GM23338 (cell line): ENCODE data around the gene CCDC90B. TPM values are rescaled to one million over a fixed set of nuclear protein-coding genes. Genes with fewer than 3 reads are reported as not detected.

Experiments used
- ATAC-seq: fragments of 200-7000 bp; cut with Tn5 transposase; 3 replicates; pipeline ENCODE4 v1.9.1; 2020
- DNase-seq: peaks from one replicate; pipeline ENCODE4 v3.0.0-alpha.2; 2015; ENCODE audit warnings: low spot score
- H2AFZ ChIP-seq: fragments of 200-600 bp; sonication (generic); 2 replicates; pipeline ENCODE4 v1.8.0; 2016; ENCODE audit warnings: antibody characterized with exemption, mild to moderate bottlenecking, moderate library complexity
- H3F3A ChIP-seq: fragments of 200-600 bp; sonication (generic); replicated peaks from 2 replicates; pipeline ENCODE4 v1.8.0; 2017; ENCODE audit warnings: antibody characterized with exemption, mixed run types, low read depth
- H3K27ac ChIP-seq: fragments of 200-600 bp; sonication (generic); 2 replicates; pipeline ENCODE4 v1.6.1; 2016; ENCODE audit warnings: low read depth
- H3K27me3 ChIP-seq: fragments of 200-600 bp; sonication (generic); 2 replicates; pipeline ENCODE4 v1.8.0; 2016; ENCODE audit warnings: mild to moderate bottlenecking, mixed run types, moderate library complexity; ENCODE audit not compliant: insufficient read depth
- H3K36me3 ChIP-seq: fragments of 200-600 bp; sonication (generic); 2 replicates; pipeline ENCODE4 v1.8.0; 2016; ENCODE audit warnings: mild to moderate bottlenecking; ENCODE audit not compliant: insufficient read depth
- H3K4me1 ChIP-seq: fragments of 200-600 bp; sonication (generic); 2 replicates; pipeline ENCODE4 v1.8.0; 2016; ENCODE audit warnings: mild to moderate bottlenecking, moderate library complexity; ENCODE audit not compliant: insufficient read depth
- H3K4me2 ChIP-seq: fragments of 200-600 bp; sonication (generic); 2 replicates; pipeline ENCODE4 v1.7.1; 2017; ENCODE audit warnings: mixed run types
- H3K4me3 ChIP-seq: fragments of 200-600 bp; sonication (generic); 2 replicates; pipeline ENCODE4 v1.6.1; 2016; ENCODE audit warnings: mixed run types
- H3K79me2 ChIP-seq: fragments of 200-600 bp; sonication (generic); replicated peaks from 2 replicates; pipeline ENCODE4 v1.8.0; 2017; ENCODE audit warnings: mild to moderate bottlenecking; ENCODE audit not compliant: insufficient read depth
- H3K9me2 ChIP-seq: fragments of 200-600 bp; sonication (generic); 2 replicates; pipeline ENCODE4 v1.8.0; 2017; ENCODE audit not compliant: insufficient read depth
- H4K20me1 ChIP-seq: fragments of 200-600 bp; sonication (generic); replicated peaks from 2 replicates; pipeline ENCODE4 v1.8.0; 2017; ENCODE audit warnings: mild to moderate bottlenecking; ENCODE audit not compliant: insufficient read depth
- H3K27ac Mint-ChIP-seq: 2 replicates; pipeline ENCODE4 v1.8.0; 2020; ENCODE audit warnings: inconsistent platforms, mild to moderate bottlenecking, moderate library complexity, mixed read lengths
- H3K27me3 Mint-ChIP-seq: 3 replicates; pipeline ENCODE4 v1.8.0; 2022; ENCODE audit warnings: low read depth, mild to moderate bottlenecking, moderate library complexity, mixed read lengths, inconsistent platforms; ENCODE audit not compliant: insufficient read depth, poor library complexity
- H3K36me3 Mint-ChIP-seq: 3 replicates; pipeline ENCODE4 v1.8.0; 2021; ENCODE audit warnings: low read depth, mild to moderate bottlenecking, inconsistent platforms, moderate library complexity, mixed read lengths
- H3K4me1 Mint-ChIP-seq: 3 replicates; pipeline ENCODE4 v1.8.0; 2020; ENCODE audit warnings: mild to moderate bottlenecking, inconsistent platforms, mixed read lengths
- H3K4me3 Mint-ChIP-seq: 3 replicates; pipeline ENCODE4 v1.8.0; 2021; ENCODE audit warnings: moderate library complexity, mild to moderate bottlenecking, inconsistent platforms, mixed read lengths
- H3K9me3 Mint-ChIP-seq: 3 replicates; pipeline ENCODE4 v1.8.0; 2020; ENCODE audit warnings: moderate library complexity, mild to moderate bottlenecking, inconsistent platforms, mixed read lengths
- CREB1 ChIP-seq: fragments of 250-450 bp; sonication (Bioruptor Pico); IDR thresholded peaks from 2 replicates; pipeline ENCODE4 v1.5.0; 2020; ENCODE audit warnings: low read depth, mild to moderate bottlenecking, moderate library complexity
- CTCF ChIP-seq, 2 experiments: fragments of 200-600 bp in 1 of 2; sonication (generic) in 1 of 2; conservative IDR thresholded peaks; 2 replicates each; pipeline versions ENCODE4 v1.5.1 to v1.6.1; 2016 to 2017; ENCODE audit warnings: antibody characterized with exemption in 2 of 2, low read depth in 2 of 2, mild to moderate bottlenecking in 2 of 2, moderate library complexity in 1 of 2
- EZH2 ChIP-seq: fragments of 200-600 bp; sonication (generic); IDR thresholded peaks from one replicate; pipeline ENCODE4 v1.8.0; 2017; ENCODE audit warnings: antibody characterized with exemption, mild to moderate bottlenecking, low read depth; ENCODE audit not compliant: unreplicated experiment
- EZH2phosphoT487 ChIP-seq: fragments of 200-600 bp; sonication (generic); IDR thresholded peaks from one replicate; pipeline ENCODE4 v1.8.1; 2018; ENCODE audit warnings: antibody characterized with exemption; ENCODE audit not compliant: unreplicated experiment
- JUNB ChIP-seq: IDR thresholded peaks from one replicate; pipeline ENCODE4 v1.6.1; 2016; ENCODE audit warnings: antibody characterized with exemption; ENCODE audit not compliant: unreplicated experiment
- NANOG ChIP-seq: IDR thresholded peaks from 2 replicates; pipeline ENCODE4 v1.6.1; 2016; ENCODE audit warnings: antibody characterized with exemption, borderline replicate concordance
- POLR2AphosphoS5 ChIP-seq: IDR thresholded peaks from 2 replicates; pipeline ENCODE4 v1.6.1; 2016; ENCODE audit warnings: antibody characterized with exemption, low read depth
- STAT1 ChIP-seq: IDR thresholded peaks from one replicate; pipeline ENCODE4 v1.6.1; 2016; ENCODE audit warnings: antibody characterized with exemption; ENCODE audit not compliant: unreplicated experiment
- ZNF114 ChIP-seq: fragments of 250-450 bp; sonication (Bioruptor Pico); IDR thresholded peaks from 2 replicates; pipeline ENCODE4 v1.5.0; 2020; ENCODE audit warnings: mild to moderate bottlenecking, moderate library complexity
- ZNF331 ChIP-seq: fragments of 250-450 bp; sonication (Bioruptor Pico); IDR thresholded peaks from 2 replicates; pipeline ENCODE4 v1.5.0; 2020; ENCODE audit warnings: low read depth, mild to moderate bottlenecking, moderate library complexity
- polyA plus RNA-seq: library from polyadenylated mRNA; unstranded; fragments of >200 nt; fragmentation: Nextera tagmentation; extraction: Ambion mirVana; gene quantifications from 2 replicates; pipeline ENCODE4 v1.2.1, GENCODE V29; 2016
- total RNA-seq: library from RNA; depleted of rRNA; stranded (reverse); fragments of >200 nt; shearing (Covaris generic); gene quantifications from 2 replicates; pipeline ENCODE4 v1.2.3, GENCODE V29; 2014
- TF ChIP-seq, protein P1 (sequence below): IDR thresholded peaks from one replicate; pipeline ENCODE4 v1.6.1; 2018; ENCODE audit warnings: antibody characterized with exemption; ENCODE audit not compliant: unreplicated experiment
- TF ChIP-seq, protein P2 (sequence below): IDR thresholded peaks from 2 replicates; pipeline ENCODE4 v1.6.1; 2016; ENCODE audit warnings: antibody characterized with exemption
- TF ChIP-seq, protein P3 (sequence below): fragments of 250-450 bp; sonication (Bioruptor Pico); IDR thresholded peaks from 2 replicates; pipeline ENCODE4 v1.5.0; 2020; ENCODE audit warnings: mild to moderate bottlenecking, moderate library complexity

Gene CCDC90B
- total and polyA plus RNA-seq, 2 experiments from 2014 or later = 55.1 to 89.0 TPM

GRCh38 chr11:83310718-83311117, 24.6 kb upstream of the CCDC90B start:
- H2AFZ ChIP-seq = no peak overlapping the region

More at GRCh38 chr11:83310718-83311117, 24.6 kb upstream of the CCDC90B start:
- 0 out of 3 replicates have a peak, but pooled peaks cover 4% of the 10 kb centered on the region for H3K36me3 Mint-ChIP-seq
- Histone ChIP-seq H3K4me1 (no peaks in the 10 kb centered on the region), H3K4me2 (no peak overlapping the region), H3K27me3 (no peaks in the 10 kb centered on the region), H3K79me2 (no peaks in the 10 kb centered on the region), H3K4me3 (no peak overlapping the region), H4K20me1 (no peaks in the 10 kb centered on the region), H3K9me2 (no peaks in the 10 kb centered on the region), H3K36me3 (no peaks in the 10 kb centered on the region), H3K27ac (no peak overlapping the region), H3F3A (no peaks in the 10 kb centered on the region)
- no peaks in the 10 kb centered on the region for H3K27me3 Mint-ChIP-seq
- DNase-seq (no peak), ATAC-seq (no peak)
- no peaks in the 10 kb centered on the region for H3K4me1 Mint-ChIP-seq
- no peak overlapping the region for H3K4me3 Mint-ChIP-seq
- TF ChIP-seq EZH2phosphoT487 (no peak), JUNB (no peak), POLR2AphosphoS5 (no peak), NANOG (no peak), ZNF114 (CRISPR knock-in tag) (no peak), ZNF331 (CRISPR knock-in tag) (no peak), CTCF (conservative IDR thresholded peaks at IDR 0.05; ENCODE audit: low read depth in 2 of 2) (no peak; a peak in 2 of 4 replicates), STAT1 (no peak), EZH2 (no peak), CREB1 (no peak)
- TF ChIP-seq, protein P1, sequence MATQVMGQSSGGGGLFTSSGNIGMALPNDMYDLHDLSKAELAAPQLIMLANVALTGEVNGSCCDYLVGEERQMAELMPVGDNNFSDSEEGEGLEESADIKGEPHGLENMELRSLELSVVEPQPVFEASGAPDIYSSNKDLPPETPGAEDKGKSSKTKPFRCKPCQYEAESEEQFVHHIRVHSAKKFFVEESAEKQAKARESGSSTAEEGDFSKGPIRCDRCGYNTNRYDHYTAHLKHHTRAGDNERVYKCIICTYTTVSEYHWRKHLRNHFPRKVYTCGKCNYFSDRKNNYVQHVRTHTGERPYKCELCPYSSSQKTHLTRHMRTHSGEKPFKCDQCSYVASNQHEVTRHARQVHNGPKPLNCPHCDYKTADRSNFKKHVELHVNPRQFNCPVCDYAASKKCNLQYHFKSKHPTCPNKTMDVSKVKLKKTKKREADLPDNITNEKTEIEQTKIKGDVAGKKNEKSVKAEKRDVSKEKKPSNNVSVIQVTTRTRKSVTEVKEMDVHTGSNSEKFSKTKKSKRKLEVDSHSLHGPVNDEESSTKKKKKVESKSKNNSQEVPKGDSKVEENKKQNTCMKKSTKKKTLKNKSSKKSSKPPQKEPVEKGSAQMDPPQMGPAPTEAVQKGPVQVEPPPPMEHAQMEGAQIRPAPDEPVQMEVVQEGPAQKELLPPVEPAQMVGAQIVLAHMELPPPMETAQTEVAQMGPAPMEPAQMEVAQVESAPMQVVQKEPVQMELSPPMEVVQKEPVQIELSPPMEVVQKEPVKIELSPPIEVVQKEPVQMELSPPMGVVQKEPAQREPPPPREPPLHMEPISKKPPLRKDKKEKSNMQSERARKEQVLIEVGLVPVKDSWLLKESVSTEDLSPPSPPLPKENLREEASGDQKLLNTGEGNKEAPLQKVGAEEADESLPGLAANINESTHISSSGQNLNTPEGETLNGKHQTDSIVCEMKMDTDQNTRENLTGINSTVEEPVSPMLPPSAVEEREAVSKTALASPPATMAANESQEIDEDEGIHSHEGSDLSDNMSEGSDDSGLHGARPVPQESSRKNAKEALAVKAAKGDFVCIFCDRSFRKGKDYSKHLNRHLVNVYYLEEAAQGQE = no peak
- TF ChIP-seq, protein P2, sequence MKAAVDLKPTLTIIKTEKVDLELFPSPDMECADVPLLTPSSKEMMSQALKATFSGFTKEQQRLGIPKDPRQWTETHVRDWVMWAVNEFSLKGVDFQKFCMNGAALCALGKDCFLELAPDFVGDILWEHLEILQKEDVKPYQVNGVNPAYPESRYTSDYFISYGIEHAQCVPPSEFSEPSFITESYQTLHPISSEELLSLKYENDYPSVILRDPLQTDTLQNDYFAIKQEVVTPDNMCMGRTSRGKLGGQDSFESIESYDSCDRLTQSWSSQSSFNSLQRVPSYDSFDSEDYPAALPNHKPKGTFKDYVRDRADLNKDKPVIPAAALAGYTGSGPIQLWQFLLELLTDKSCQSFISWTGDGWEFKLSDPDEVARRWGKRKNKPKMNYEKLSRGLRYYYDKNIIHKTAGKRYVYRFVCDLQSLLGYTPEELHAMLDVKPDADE = no peak
- TF ChIP-seq, protein P3, sequence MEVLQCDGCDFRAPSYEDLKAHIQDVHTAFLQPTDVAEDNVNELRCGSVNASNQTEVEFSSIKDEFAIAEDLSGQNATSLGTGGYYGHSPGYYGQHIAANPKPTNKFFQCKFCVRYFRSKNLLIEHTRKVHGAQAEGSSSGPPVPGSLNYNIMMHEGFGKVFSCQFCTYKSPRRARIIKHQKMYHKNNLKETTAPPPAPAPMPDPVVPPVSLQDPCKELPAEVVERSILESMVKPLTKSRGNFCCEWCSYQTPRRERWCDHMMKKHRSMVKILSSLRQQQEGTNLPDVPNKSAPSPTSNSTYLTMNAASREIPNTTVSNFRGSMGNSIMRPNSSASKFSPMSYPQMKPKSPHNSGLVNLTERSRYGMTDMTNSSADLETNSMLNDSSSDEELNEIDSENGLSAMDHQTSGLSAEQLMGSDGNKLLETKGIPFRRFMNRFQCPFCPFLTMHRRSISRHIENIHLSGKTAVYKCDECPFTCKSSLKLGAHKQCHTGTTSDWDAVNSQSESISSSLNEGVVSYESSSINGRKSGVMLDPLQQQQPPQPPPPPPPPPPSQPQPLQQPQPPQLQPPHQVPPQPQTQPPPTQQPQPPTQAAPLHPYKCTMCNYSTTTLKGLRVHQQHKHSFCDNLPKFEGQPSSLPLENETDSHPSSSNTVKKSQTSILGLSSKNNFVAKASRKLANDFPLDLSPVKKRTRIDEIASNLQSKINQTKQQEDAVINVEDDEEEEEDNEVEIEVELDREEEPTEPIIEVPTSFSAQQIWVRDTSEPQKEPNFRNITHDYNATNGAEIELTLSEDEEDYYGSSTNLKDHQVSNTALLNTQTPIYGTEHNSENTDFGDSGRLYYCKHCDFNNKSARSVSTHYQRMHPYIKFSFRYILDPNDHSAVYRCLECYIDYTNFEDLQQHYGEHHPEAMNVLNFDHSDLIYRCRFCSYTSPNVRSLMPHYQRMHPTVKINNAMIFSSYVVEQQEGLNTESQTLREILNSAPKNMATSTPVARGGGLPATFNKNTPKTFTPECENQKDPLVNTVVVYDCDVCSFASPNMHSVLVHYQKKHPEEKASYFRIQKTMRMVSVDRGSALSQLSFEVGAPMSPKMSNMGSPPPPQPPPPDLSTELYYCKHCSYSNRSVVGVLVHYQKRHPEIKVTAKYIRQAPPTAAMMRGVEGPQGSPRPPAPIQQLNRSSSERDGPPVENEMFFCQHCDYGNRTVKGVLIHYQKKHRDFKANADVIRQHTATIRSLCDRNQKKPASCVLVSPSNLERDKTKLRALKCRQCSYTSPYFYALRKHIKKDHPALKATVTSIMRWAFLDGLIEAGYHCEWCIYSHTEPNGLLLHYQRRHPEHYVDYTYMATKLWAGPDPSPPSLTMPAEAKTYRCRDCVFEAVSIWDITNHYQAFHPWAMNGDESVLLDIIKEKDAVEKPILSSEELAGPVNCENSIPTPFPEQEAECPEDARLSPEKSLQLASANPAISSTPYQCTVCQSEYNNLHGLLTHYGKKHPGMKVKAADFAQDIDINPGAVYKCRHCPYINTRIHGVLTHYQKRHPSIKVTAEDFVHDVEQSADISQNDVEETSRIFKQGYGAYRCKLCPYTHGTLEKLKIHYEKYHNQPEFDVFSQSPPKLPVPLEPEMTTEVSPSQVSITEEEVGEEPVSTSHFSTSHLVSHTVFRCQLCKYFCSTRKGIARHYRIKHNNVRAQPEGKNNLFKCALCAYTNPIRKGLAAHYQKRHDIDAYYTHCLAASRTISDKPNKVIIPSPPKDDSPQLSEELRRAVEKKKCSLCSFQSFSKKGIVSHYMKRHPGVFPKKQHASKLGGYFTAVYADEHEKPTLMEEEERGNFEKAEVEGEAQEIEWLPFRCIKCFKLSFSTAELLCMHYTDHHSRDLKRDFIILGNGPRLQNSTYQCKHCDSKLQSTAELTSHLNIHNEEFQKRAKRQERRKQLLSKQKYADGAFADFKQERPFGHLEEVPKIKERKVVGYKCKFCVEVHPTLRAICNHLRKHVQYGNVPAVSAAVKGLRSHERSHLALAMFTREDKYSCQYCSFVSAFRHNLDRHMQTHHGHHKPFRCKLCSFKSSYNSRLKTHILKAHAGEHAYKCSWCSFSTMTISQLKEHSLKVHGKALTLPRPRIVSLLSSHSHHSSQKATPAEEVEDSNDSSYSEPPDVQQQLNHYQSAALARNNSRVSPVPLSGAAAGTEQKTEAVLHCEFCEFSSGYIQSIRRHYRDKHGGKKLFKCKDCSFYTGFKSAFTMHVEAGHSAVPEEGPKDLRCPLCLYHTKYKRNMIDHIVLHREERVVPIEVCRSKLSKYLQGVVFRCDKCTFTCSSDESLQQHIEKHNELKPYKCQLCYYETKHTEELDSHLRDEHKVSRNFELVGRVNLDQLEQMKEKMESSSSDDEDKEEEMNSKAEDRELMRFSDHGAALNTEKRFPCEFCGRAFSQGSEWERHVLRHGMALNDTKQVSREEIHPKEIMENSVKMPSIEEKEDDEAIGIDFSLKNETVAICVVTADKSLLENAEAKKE (CRISPR knock-in tag) = no peak
- H3K9me3 Mint-ChIP-seq = peaks cover 7% of the 10 kb centered on the region
- no peak overlapping the region for H3K27ac Mint-ChIP-seq
